HCT116 (cell line): ENCODE data around the gene DOCK1. TPM values are rescaled to one million over a fixed set of nuclear protein-coding genes. Genes with fewer than 3 reads are reported as not detected.
"Not testable (repeated sequence)": the region's sequence is repeated elsewhere in the genome, so short reads cannot be mapped to it uniquely, and the experiment has no call there.

ENCODE experiments used
- ATAC-seq: fragments of 200-7000 bp; cut with Tn5 transposase; 2 replicates; pipeline ENCODE4 v1.9.1; 2020; ENCODE audit warnings: mild to moderate bottlenecking, moderate library complexity
- BruUV-seq: library from RNA; stranded (reverse); fragments of 400-500 nt; replicated peaks from 2 replicates; lab custom pipeline; 2021; lab: Mats Ljungman, UMichigan
- CTCF ChIA-PET: fragments of 300-600 bp; sonication (Branson Sonifier 250); formaldehyde crosslinking; loops from one replicate; lab custom pipeline; 2021; ENCODE audit warnings: antibody characterized with exemption; lab: Charles Lee
- POLR2A ChIA-PET: fragments of 300-600, 350-600 bp; sonication (Branson Sonifier 250); formaldehyde crosslinking; loops from one replicate; lab custom pipeline; 2021; ENCODE audit warnings: antibody characterized with exemption; lab: Charles Lee
- RAD21 ChIA-PET, 2 experiments: fragments of 300-600 bp; sonication (Branson Sonifier 250); formaldehyde crosslinking; loops; one replicate each; lab custom pipeline; 2023; ENCODE audit warnings: low total read pairs in 2 of 2; ENCODE audit not compliant: uncharacterized antibody in 2 of 2, unreplicated experiment in 2 of 2, low non-redundant PET in 1 of 2; lab: Charles Lee
- DNase-seq: peaks from one replicate; pipeline ENCODE4 v3.0.0-alpha.2; 2010; ENCODE audit warnings: low read depth, low spot score
- H2AFZ ChIP-seq: fragments of 200-600 bp; shearing (Covaris generic), sonication (generic); 2 replicates; pipeline ENCODE4 v1.6.1; 2017; ENCODE audit warnings: low read depth, mixed run types, mixed read lengths, antibody characterized with exemption, low read length; ENCODE audit not compliant: poor library complexity, severe bottlenecking
- H3K27ac ChIP-seq: 2 replicates; pipeline ENCODE4 v1.5.1; 2012; ENCODE audit warnings: low read depth, low read length
- H3K27me3 ChIP-seq: fragments of 200-600 bp; sonication (generic); 2 replicates; pipeline ENCODE4 v1.6.1; 2016; ENCODE audit warnings: mixed run types, low read length, mixed read lengths; ENCODE audit not compliant: insufficient read depth
- H3K36me3 ChIP-seq, 2 experiments: fragments of 200-500 bp in 1 of 2; fragments of 200-600 bp in 1 of 2; sonication (Bioruptor generic) in 1 of 2; sonication (generic) in 1 of 2; 2 replicates each; pipeline versions ENCODE4 v1.5.1 to v1.6.1; 2014 to 2016; ENCODE audit warnings: low read length in 2 of 2, inconsistent platforms in 1 of 2, mixed read lengths in 1 of 2, mixed run types in 1 of 2; ENCODE audit not compliant: insufficient read depth in 2 of 2, control insufficient read depth in 1 of 2
- H3K4me1 ChIP-seq, 2 experiments: fragments of 200-600 bp in 1 of 2; sonication (generic) in 1 of 2; 2 replicates each; pipeline versions ENCODE4 v1.5.1 to v1.6.1; 2012 to 2017; ENCODE audit warnings: low read length in 2 of 2, inconsistent platforms in 1 of 2, mild to moderate bottlenecking in 1 of 2, mixed read lengths in 1 of 2, mixed run types in 1 of 2, moderate library complexity in 1 of 2; ENCODE audit not compliant: insufficient read depth in 2 of 2, control insufficient read depth in 1 of 2
- H3K4me2 ChIP-seq: fragments of 200-600 bp; sonication (generic); 2 replicates; pipeline ENCODE4 v1.6.1; 2017; ENCODE audit warnings: mixed run types, low read length, mixed read lengths
- H3K4me3 ChIP-seq, 2 experiments: fragments of 200-600 bp in 1 of 2; sonication (generic) in 1 of 2; replicated peaks in 1 of 2; 2 replicates each; pipeline ENCODE4 v1.5.1; 2011 to 2016; ENCODE audit warnings: low read length in 2 of 2, control low read depth in 1 of 2, low read depth in 1 of 2, mild to moderate bottlenecking in 1 of 2, mixed read lengths in 1 of 2, mixed run types in 1 of 2
- H3K79me2 ChIP-seq: fragments of 200-600 bp; sonication (generic); 2 replicates; pipeline ENCODE4 v1.6.1; 2017; ENCODE audit warnings: mild to moderate bottlenecking, mixed run types, low read length, moderate library complexity, mixed read lengths; ENCODE audit not compliant: insufficient read depth
- H3K9ac ChIP-seq: fragments of 200-600 bp; sonication (generic); 2 replicates; pipeline ENCODE4 v1.6.1; 2016; ENCODE audit warnings: low read length, mixed read lengths
- H3K9me2 ChIP-seq: fragments of 200-600 bp; sonication (generic), shearing (Covaris generic); 2 replicates; pipeline ENCODE4 v1.6.1; 2017; ENCODE audit warnings: mixed run types, mild to moderate bottlenecking, moderate library complexity; ENCODE audit not compliant: insufficient read depth
- H3K9me3 ChIP-seq, 2 experiments: fragments of 200-500 bp in 1 of 2; fragments of 200-600 bp in 1 of 2; sonication (Bioruptor generic) in 1 of 2; sonication (generic) in 1 of 2; 2 replicates each; pipeline ENCODE4 v1.6.1; 2014 to 2017; ENCODE audit warnings: low read length in 2 of 2, mixed read lengths in 2 of 2, inconsistent platforms in 1 of 2, low read depth in 1 of 2, mild to moderate bottlenecking in 1 of 2, mixed run types in 1 of 2, moderate library complexity in 1 of 2; ENCODE audit not compliant: control insufficient read depth in 1 of 2, insufficient read depth in 1 of 2
- H4K20me1 ChIP-seq: fragments of 200-600 bp; sonication (generic), shearing (Covaris generic); 2 replicates; pipeline ENCODE4 v1.6.1; 2017; ENCODE audit warnings: mixed run types, mild to moderate bottlenecking, moderate library complexity; ENCODE audit not compliant: insufficient read depth
- CBX3 ChIP-seq: IDR thresholded peaks from 2 replicates; pipeline ENCODE4 v1.6.1; 2012; ENCODE audit warnings: low read depth
- EGR1 ChIP-seq: IDR thresholded peaks from 2 replicates; pipeline ENCODE4 v1.6.1; 2012; ENCODE audit warnings: low read depth
- ELF1 ChIP-seq: IDR thresholded peaks from 2 replicates; pipeline ENCODE4 v1.6.1; 2012; ENCODE audit warnings: low read depth, borderline replicate concordance
- EZH2phosphoT487 ChIP-seq: fragments of 200-600 bp; IDR thresholded peaks from 2 replicates; pipeline ENCODE4 v1.6.1; 2018; ENCODE audit warnings: antibody characterized with exemption, borderline replicate concordance
- JUND ChIP-seq: IDR thresholded peaks from 2 replicates; pipeline ENCODE4 v1.6.1; 2012
- POLR2A ChIP-seq: IDR thresholded peaks from 2 replicates; pipeline ENCODE4 v1.7.0; 2011; ENCODE audit warnings: borderline replicate concordance; ENCODE audit not compliant: insufficient read depth, insufficient read length; ENCODE audit errors: extremely low read depth
- SIN3A ChIP-seq: IDR thresholded peaks from 2 replicates; pipeline ENCODE4 v1.6.1; 2012; ENCODE audit warnings: low read depth
- intact Hi-C: fragments of 100-400 bp; cut with micrococcal nuclease; formaldehyde crosslinking; loops from 2 replicates; pipeline ENCODE4 v1.10.0; 2022
- total RNA-seq: library from RNA; stranded (reverse); gene quantifications from one replicate; pipeline ENCODE4 v1.2.1, GENCODE V29; 2021; ENCODE audit not compliant: unreplicated experiment
- TF ChIP-seq, protein P1 (sequence below): IDR thresholded peaks from 2 replicates; pipeline ENCODE4 v1.6.1; 2011; ENCODE audit warnings: mild to moderate bottlenecking, low read length, moderate library complexity; ENCODE audit not compliant: insufficient replicate concordance; ENCODE audit errors: extremely low read depth
- TF ChIP-seq, protein P2 (sequence below), 3 experiments: fragments of 200-600 bp in 1 of 3; sonication (generic) in 1 of 3; IDR thresholded peaks in 2 of 3; conservative IDR thresholded peaks in 1 of 3; 2 replicates each; pipeline ENCODE4 v1.5.1; 2012 to 2017; ENCODE audit warnings: low read depth in 2 of 3, low read length in 2 of 3, antibody characterized with exemption in 1 of 3, borderline replicate concordance in 1 of 3, control low read depth in 1 of 3, mild to moderate bottlenecking in 1 of 3, mixed read lengths in 1 of 3, mixed run types in 1 of 3, moderate library complexity in 1 of 3; ENCODE audit not compliant: insufficient read depth in 1 of 3
- TF ChIP-seq, protein P3 (sequence below): IDR thresholded peaks from 2 replicates; pipeline ENCODE4 v1.6.1; 2012

DOCK1 gene
- total RNA-seq, 1 experiment from 2014 or later, result 46.5 TPM

DNA sequence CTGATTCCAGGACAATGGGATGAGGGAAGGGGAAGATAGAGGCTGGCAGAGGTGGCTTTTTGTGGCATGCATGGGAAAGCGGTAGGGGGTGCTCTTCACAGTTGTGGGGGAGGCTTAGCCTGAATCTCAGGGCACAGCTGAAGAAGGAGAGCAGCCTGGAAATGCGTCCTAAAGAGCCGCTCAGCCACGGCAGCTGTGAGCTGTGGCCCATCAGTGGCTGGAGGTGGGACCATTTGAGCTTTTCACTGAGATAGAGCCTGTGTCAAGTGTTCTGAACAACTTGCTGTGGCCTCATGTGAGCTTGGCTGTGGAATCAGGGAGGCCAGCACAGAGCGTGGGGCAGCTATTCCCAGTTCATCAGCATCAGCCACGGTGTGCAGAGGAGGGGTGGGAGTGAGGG lies 391.5 kb downstream of the DOCK1 start (continued):
- TF ChIP-seq, protein P1, sequence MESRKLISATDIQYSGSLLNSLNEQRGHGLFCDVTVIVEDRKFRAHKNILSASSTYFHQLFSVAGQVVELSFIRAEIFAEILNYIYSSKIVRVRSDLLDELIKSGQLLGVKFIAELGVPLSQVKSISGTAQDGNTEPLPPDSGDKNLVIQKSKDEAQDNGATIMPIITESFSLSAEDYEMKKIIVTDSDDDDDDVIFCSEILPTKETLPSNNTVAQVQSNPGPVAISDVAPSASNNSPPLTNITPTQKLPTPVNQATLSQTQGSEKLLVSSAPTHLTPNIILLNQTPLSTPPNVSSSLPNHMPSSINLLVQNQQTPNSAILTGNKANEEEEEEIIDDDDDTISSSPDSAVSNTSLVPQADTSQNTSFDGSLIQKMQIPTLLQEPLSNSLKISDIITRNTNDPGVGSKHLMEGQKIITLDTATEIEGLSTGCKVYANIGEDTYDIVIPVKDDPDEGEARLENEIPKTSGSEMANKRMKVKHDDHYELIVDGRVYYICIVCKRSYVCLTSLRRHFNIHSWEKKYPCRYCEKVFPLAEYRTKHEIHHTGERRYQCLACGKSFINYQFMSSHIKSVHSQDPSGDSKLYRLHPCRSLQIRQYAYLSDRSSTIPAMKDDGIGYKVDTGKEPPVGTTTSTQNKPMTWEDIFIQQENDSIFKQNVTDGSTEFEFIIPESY, result no peak
- TF ChIP-seq SIN3A (no peak), JUND (no peak), EZH2phosphoT487 (no peak), EGR1 (no peak)
- TF ChIP-seq, protein P2, sequence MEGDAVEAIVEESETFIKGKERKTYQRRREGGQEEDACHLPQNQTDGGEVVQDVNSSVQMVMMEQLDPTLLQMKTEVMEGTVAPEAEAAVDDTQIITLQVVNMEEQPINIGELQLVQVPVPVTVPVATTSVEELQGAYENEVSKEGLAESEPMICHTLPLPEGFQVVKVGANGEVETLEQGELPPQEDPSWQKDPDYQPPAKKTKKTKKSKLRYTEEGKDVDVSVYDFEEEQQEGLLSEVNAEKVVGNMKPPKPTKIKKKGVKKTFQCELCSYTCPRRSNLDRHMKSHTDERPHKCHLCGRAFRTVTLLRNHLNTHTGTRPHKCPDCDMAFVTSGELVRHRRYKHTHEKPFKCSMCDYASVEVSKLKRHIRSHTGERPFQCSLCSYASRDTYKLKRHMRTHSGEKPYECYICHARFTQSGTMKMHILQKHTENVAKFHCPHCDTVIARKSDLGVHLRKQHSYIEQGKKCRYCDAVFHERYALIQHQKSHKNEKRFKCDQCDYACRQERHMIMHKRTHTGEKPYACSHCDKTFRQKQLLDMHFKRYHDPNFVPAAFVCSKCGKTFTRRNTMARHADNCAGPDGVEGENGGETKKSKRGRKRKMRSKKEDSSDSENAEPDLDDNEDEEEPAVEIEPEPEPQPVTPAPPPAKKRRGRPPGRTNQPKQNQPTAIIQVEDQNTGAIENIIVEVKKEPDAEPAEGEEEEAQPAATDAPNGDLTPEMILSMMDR (IDR thresholded peaks at IDR 0.05 in 2 of 3, conservative IDR thresholded peaks at IDR 0.05 in 1 of 3; ENCODE audit: borderline replicate concordance in 1 of 3, insufficient read depth in 1 of 3, low read depth in 2 of 3, low read length in 2 of 3), result no peak
- TF ChIP-seq, protein P3, sequence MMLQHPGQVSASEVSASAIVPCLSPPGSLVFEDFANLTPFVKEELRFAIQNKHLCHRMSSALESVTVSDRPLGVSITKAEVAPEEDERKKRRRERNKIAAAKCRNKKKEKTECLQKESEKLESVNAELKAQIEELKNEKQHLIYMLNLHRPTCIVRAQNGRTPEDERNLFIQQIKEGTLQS, result no peak
- TF ChIP-seq, all 23 proteins: peak for 0

DNA sequence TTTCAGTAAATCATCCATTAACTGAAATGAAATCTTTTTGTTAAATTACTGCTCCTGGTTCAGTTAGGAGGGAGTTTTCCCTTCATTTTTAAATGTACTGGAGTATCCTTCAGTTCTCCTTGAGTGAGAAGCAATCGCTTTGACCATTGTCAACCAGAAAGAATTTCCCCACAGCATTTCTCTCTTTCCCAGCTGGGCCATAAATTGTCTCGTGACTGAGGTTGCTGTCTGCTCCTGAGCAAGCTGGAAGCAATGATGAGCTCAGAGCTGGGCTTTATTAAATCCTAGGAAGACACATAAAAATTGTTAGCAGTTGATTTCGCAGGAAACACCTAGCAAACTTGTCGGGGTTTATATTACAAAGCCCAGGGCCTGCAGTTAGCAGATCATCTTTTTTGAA lies 393.2 kb downstream of the DOCK1 start:
- Histone ChIP-seq H3K27ac (no peak overlapping the region), H4K20me1 (no peaks in the 10 kb centered on the region), H3K4me1 (peaks cover 5 to 9% of the 10 kb centered on the region in 2 experiments; a peak in 2 of 4 replicates), H3K9me2 (no peaks in the 10 kb centered on the region), H3K9me3 (no peaks in the 10 kb centered on the region), H3K9ac (no peak overlapping the region), H2AFZ (no peak overlapping the region), H3K36me3 (no peaks in the 10 kb centered on the region), H3K27me3 (no peaks in the 10 kb centered on the region), H3K79me2 (no peaks in the 10 kb centered on the region), H3K4me2 (no peak overlapping the region), H3K4me3 (no peak overlapping the region)
- no peak for ATAC-seq
- TF ChIP-seq JUND (no peak), CBX3 (no peak), ELF1 (no peak), POLR2A (no peak), SIN3A (no peak)
- RAD21 ChIA-PET, result no interaction called here
- CTCF ChIA-PET, result no interaction called here
- POLR2A ChIA-PET, result no interaction called here
- BruUV-seq, result no TSS peak
- no peak for DNase-seq
- intact Hi-C loops, result no loop called here

DNA sequence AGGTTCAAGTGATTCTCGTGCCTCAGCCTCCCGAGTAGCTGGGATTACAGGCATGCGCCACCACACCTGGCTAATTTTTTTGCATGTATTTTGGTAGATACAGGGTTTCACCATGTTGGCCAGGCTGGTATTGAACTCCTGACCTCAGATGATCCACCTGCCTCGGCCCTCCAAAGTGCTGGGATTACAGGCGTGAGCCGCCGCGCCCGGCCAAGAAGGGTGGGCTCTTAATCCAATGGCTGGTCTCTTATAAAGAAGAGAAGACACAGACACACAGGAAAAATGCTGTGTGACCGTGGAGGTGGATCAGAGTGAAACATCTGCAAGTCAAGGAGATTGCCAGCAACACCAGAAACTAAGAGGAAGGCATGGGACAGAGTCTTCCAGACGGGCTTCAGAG lies 394.0 kb downstream of the DOCK1 start:
- H4K20me1 ChIP-seq, BruUV-seq, POLR2A ChIA-PET, H3K36me3 ChIP-seq, DNase-seq, H3K4me2 ChIP-seq, H3K27ac ChIP-seq, CTCF ChIA-PET, H3K79me2 ChIP-seq, H3K27me3 ChIP-seq, H3K4me3 ChIP-seq, H3K9me3 ChIP-seq, H2AFZ ChIP-seq, RAD21 ChIA-PET, H3K4me1 ChIP-seq, intact Hi-C loops, ATAC-seq, H3K9ac ChIP-seq, H3K9me2 ChIP-seq: not testable (repeated sequence)
